SK-N-MC (cell line): ENCODE data around the gene FBXO15.

Experiments used
- EZH2 ChIP-seq: fragments of 200-600 bp; sonication (generic); IDR thresholded peaks from one replicate; pipeline ENCODE4 v1.6.1; 2017; ENCODE audit warnings: antibody characterized with exemption
- POLR2AphosphoS5 ChIP-seq: IDR thresholded peaks from 2 replicates; pipeline ENCODE4 v1.6.1; 2012; ENCODE audit warnings: mild to moderate bottlenecking, low read depth, low read length, borderline replicate concordance

DNA sequence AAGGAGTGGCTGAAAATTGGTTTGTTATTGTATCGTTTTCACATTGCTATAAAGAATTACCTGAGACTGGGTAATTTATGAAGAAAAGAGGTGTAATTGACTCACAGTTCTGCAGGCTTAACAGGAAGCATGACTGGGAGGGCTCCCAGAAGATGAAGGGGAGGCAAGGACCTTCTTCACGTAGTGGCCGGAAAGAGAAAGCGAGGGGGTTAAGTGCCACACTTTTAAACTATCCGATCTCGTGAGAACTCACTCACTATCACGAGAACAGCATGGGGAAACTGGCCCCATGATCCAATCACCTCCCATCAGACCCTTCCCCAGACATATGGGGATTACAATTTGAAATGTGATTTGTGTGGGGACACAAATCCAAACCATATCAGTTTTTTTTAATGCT is 81.6 kb downstream of the FBXO15 start:
- TF ChIP-seq EZH2 (no peak), POLR2AphosphoS5 (no peak)
